Spleen (tissue), 7 donors: Measurements from ENCODE around the gene SUSD6.
A peak's percentile ranks its signal among the peaks of the same experiment; 100 is the strongest.

Source experiments
- POLR2A ChIP-seq, 3 donors: fragments of 450-650 bp; IDR thresholded peaks; one replicate each; pipeline ENCODE4 v1.5.1; 2017; ENCODE audit warnings: antibody characterized with exemption in 3 of 3, mild to moderate bottlenecking in 1 of 3
- POLR2AphosphoS5 ChIP-seq, 3 donors: sonication (generic); formaldehyde crosslinking; IDR thresholded peaks; one replicate each; pipeline ENCODE4 v1.5.1; 2017; ENCODE audit warnings: antibody characterized with exemption in 3 of 3
- TF ChIP-seq, protein P1 (sequence below), 11 experiments: fragments of 200-600 bp in 7 of 11; fragments of 450-650 bp in 4 of 11; sonication (generic) in 4 of 11; IDR thresholded peaks in 8 of 11; conservative IDR thresholded peaks in 3 of 11; 1 replicate in 7 of 11; 2 replicates in 4 of 11; pipeline versions ENCODE4 v1.4.0 to v1.8.0; 2016 to 2021; ENCODE audit warnings: antibody characterized with exemption in 11 of 11, inconsistent platforms in 4 of 11, mild to moderate bottlenecking in 1 of 11
- donor health status: DM: no; HTN: no; CAD: no; lungs with moderate emphysema.
- donor health status: DM: no; HTN: no; CAD: no.
- donor health status: DM: no; HTN: no; CAD: no.

- TF ChIP-seq POLR2AphosphoS5 (IDR thresholded peaks at IDR 0.05) (peak in 1 of 3 donors; percentile 87), POLR2A (IDR thresholded peaks at IDR 0.05) (peak in 1 of 3 donors; percentile 14)
- TF ChIP-seq, protein P1, sequence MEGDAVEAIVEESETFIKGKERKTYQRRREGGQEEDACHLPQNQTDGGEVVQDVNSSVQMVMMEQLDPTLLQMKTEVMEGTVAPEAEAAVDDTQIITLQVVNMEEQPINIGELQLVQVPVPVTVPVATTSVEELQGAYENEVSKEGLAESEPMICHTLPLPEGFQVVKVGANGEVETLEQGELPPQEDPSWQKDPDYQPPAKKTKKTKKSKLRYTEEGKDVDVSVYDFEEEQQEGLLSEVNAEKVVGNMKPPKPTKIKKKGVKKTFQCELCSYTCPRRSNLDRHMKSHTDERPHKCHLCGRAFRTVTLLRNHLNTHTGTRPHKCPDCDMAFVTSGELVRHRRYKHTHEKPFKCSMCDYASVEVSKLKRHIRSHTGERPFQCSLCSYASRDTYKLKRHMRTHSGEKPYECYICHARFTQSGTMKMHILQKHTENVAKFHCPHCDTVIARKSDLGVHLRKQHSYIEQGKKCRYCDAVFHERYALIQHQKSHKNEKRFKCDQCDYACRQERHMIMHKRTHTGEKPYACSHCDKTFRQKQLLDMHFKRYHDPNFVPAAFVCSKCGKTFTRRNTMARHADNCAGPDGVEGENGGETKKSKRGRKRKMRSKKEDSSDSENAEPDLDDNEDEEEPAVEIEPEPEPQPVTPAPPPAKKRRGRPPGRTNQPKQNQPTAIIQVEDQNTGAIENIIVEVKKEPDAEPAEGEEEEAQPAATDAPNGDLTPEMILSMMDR (IDR thresholded peaks at IDR 0.05 in 8 of 11, conservative IDR thresholded peaks at IDR 0.05 in 3 of 11), result no peak
Observed at GRCh38 chr14:69614592-69614991, 3.2 kb downstream of the SUSD6 start.
